RWPE2 (cell line): Measurements from ENCODE around the gene SCARB1.

ENCODE experiments used
- ATAC-seq: fragments of 200-7000 bp; cut with Tn5 transposase; 3 replicates; pipeline ENCODE4 v1.9.1; 2021; ENCODE audit warnings: low read depth
- DNase-seq: peaks from one replicate; pipeline ENCODE4 v3.0.0-alpha.2; 2020; ENCODE audit warnings: low spot score
- H3K27ac ChIP-seq: fragments of 450-650 bp; 2 replicates; pipeline ENCODE4 v1.5.1; 2017; ENCODE audit warnings: mild to moderate bottlenecking; ENCODE audit not compliant: poor library complexity, severe bottlenecking
- H3K27me3 ChIP-seq: fragments of 250-450 bp; sonication (Bioruptor Pico); 2 replicates; pipeline ENCODE4 v1.5.1; 2021; ENCODE audit warnings: mild to moderate bottlenecking, moderate library complexity; ENCODE audit not compliant: insufficient read depth, poor library complexity, severe bottlenecking
- H3K36me3 ChIP-seq: fragments of 250-450 bp; sonication (Bioruptor Pico); 2 replicates; pipeline ENCODE4 v1.5.1; 2020; ENCODE audit warnings: low read depth, mild to moderate bottlenecking, moderate library complexity
- H3K4me1 ChIP-seq: fragments of 250-450 bp; sonication (Bioruptor Pico); 2 replicates; pipeline ENCODE4 v1.5.1; 2021; ENCODE audit warnings: mild to moderate bottlenecking, moderate library complexity; ENCODE audit not compliant: insufficient read depth, poor library complexity, severe bottlenecking
- H3K4me3 ChIP-seq: fragments of 250-450 bp; sonication (Bioruptor Pico); 2 replicates; pipeline ENCODE4 v1.5.1; 2021; ENCODE audit warnings: mild to moderate bottlenecking, moderate library complexity; ENCODE audit not compliant: severe bottlenecking
- H3K9me3 ChIP-seq: fragments of 250-450 bp; sonication (Bioruptor Pico); 2 replicates; pipeline ENCODE4 v1.5.1; 2021; ENCODE audit warnings: mild to moderate bottlenecking, moderate library complexity; ENCODE audit not compliant: severe bottlenecking
- TF ChIP-seq, protein P1 (sequence below): fragments of 450-650 bp; IDR thresholded peaks from one replicate; pipeline ENCODE4 v1.5.1; 2017; ENCODE audit warnings: mild to moderate bottlenecking, moderate library complexity; ENCODE audit not compliant: poor library complexity, severe bottlenecking

SCARB1 gene

GRCh38 chr12:124861898-124862676, 1.6 kb downstream of the SCARB1 start:
- ATAC-seq (no peak), DNase-seq (no peak)
- peak overlapping the region; percentile 41 for H3K27ac ChIP-seq
- H3K4me1 ChIP-seq: peaks cover 20% of the 10 kb centered on the region
- TF ChIP-seq, protein P1, sequence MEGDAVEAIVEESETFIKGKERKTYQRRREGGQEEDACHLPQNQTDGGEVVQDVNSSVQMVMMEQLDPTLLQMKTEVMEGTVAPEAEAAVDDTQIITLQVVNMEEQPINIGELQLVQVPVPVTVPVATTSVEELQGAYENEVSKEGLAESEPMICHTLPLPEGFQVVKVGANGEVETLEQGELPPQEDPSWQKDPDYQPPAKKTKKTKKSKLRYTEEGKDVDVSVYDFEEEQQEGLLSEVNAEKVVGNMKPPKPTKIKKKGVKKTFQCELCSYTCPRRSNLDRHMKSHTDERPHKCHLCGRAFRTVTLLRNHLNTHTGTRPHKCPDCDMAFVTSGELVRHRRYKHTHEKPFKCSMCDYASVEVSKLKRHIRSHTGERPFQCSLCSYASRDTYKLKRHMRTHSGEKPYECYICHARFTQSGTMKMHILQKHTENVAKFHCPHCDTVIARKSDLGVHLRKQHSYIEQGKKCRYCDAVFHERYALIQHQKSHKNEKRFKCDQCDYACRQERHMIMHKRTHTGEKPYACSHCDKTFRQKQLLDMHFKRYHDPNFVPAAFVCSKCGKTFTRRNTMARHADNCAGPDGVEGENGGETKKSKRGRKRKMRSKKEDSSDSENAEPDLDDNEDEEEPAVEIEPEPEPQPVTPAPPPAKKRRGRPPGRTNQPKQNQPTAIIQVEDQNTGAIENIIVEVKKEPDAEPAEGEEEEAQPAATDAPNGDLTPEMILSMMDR: no peak
- no peaks in the 10 kb centered on the region for H3K27me3 ChIP-seq
- H3K36me3 ChIP-seq: peaks cover 31% of the 10 kb centered on the region
- peak overlapping the region; percentile 78 for H3K4me3 ChIP-seq
- H3K9me3 ChIP-seq: no peaks in the 10 kb centered on the region

- ATAC-seq (peak; percentile 50; the same call in 2 of the 3 replicates), DNase-seq (no peak)
- Histone ChIP-seq H3K27ac (peak overlapping the region; percentile 41), H3K36me3 (peaks cover 31% of the 10 kb centered on the region), H3K4me3 (no peak overlapping the region), H3K4me1 (peaks cover 20% of the 10 kb centered on the region), H3K9me3 (no peaks in the 10 kb centered on the region), H3K27me3 (no peaks in the 10 kb centered on the region)
- TF ChIP-seq, protein P1: no peak
Observed at GRCh38 chr12:124861492-124861891, 2.2 kb downstream of the SCARB1 start.

- TF ChIP-seq, protein P1: no peak
- Histone ChIP-seq H3K36me3 (peaks cover 35% of the 10 kb centered on the region), H3K4me3 (no peak overlapping the region), H3K27me3 (no peaks in the 10 kb centered on the region), H3K4me1 (peaks cover 17% of the 10 kb centered on the region), H3K27ac (no peak overlapping the region), H3K9me3 (no peaks in the 10 kb centered on the region)
- no peak for DNase-seq
- ATAC-seq: no peak
Observed at GRCh38 chr12:124857921-124858461, 5.7 kb downstream of the SCARB1 start.

DNA sequence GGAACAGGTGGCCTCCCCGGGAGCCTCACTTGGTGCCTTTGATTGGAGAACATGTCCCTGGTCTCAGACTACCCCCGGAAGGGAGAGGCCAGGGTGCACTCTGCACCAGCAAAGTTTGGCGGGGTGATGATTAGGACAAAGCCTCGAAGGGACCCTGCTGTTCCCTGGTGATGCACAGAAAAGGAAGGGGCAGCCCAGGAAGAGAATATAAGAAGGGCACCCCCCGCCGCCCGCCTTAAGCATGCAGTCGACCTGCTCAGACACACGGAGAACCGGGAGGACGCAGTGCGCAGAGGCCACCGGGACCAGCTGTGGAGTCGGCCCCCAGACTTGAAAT, 6.9 kb downstream of the SCARB1 start:
- Histone ChIP-seq H3K27ac (no peak overlapping the region), H3K36me3 (peaks cover 32% of the 10 kb centered on the region), H3K4me1 (peaks cover 7% of the 10 kb centered on the region), H3K27me3 (no peaks in the 10 kb centered on the region), H3K9me3 (no peaks in the 10 kb centered on the region), H3K4me3 (no peak overlapping the region)
- no peak for DNase-seq
- ATAC-seq: no peak
- TF ChIP-seq, protein P1: no peak

DNA sequence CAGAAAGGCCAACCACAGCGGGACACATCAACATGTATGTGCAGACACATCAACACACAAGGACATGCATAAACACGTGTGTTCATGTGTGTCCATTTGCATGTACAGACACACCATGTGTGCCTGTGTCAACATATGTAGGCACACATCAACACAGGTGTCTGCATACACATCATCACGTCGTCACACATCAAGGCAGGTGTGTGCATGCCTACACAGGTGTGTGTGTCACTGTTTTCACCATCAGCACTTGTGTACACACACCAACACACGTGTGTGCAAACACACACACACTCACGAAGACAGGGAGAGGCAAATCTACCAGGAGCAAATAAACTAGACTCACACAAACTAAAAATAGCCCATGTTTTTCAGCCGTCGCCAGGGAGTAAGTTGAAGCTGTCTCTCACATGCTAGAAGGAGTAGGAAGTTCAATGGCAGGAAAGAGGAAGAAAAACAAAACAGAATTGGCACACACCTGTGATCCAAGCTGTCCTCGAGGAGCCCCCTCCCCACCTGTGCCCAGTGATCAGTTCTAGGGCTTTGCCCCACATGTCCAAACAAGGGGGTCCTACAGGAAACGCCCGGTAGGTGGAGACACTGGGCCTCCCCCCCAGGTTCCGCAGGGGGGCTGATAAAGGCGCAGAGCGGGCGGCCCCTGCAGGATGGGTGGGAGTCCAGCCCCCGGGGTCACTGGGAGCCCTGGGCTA, 7.4 kb downstream of the SCARB1 start:
- TF ChIP-seq, protein P1: no peak
- no peaks in the 10 kb centered on the region for H3K9me3 ChIP-seq
- DNase-seq: no peak
- peaks cover 3% of the 10 kb centered on the region for H3K4me1 ChIP-seq
- peaks cover 29% of the 10 kb centered on the region for H3K36me3 ChIP-seq
- no peak overlapping the region for H3K4me3 ChIP-seq
- ATAC-seq: no peak
- H3K27ac ChIP-seq: no peak overlapping the region
- H3K27me3 ChIP-seq: no peaks in the 10 kb centered on the region
